Naive thymus-derived CD4-positive, alpha-beta T cell (primary cell): Measurements from ENCODE around the gene SESN1. TPM values are rescaled to one million over a fixed set of nuclear protein-coding genes. Genes with fewer than 3 reads are reported as not detected.

ENCODE experiments used
- ATAC-seq: fragments of 150-1000 bp; cut with Tn5 transposase; 2 replicates; pipeline ENCODE4 v1.10.0; 2021; ENCODE audit warnings: mild to moderate bottlenecking, moderate library complexity
- CTCF ChIA-PET: fragments of 350-600 bp; sonication (Branson Sonifier 250); formaldehyde crosslinking; loops from one replicate; lab custom pipeline; 2021; ENCODE audit warnings: antibody characterized with exemption; lab: Charles Lee
- POLR2A ChIA-PET: fragments of 350-600 bp; sonication (Branson Sonifier 250); formaldehyde crosslinking; loops from one replicate; lab custom pipeline; 2021; ENCODE audit warnings: antibody characterized with exemption, inconsistent platforms; lab: Charles Lee
- DNase-seq, 9 donors: peaks; one replicate each; pipeline versions ENCODE4 v3.0.0 to v3.0.0-alpha.2; 2020 to 2022; ENCODE audit warnings: mixed read lengths in 1 of 9
- H3K27ac ChIP-seq: one replicate; pipeline ENCODE4 v1.7.0; 2013; ENCODE audit warnings: mild to moderate bottlenecking, low read depth, low read length, moderate library complexity
- H3K27me3 ChIP-seq, 2 donors: one replicate each; pipeline ENCODE4 v1.7.0; 2013; ENCODE audit warnings: low read length in 2 of 2, mild to moderate bottlenecking in 2 of 2, moderate library complexity in 2 of 2; ENCODE audit not compliant: control insufficient read depth in 2 of 2, insufficient read depth in 2 of 2
- H3K36me3 ChIP-seq, 3 experiments: 1 replicate in 2 of 3; 2 replicates in 1 of 3; pipeline ENCODE4 v1.7.0; 2013; ENCODE audit warnings: low read length in 3 of 3, mild to moderate bottlenecking in 3 of 3, moderate library complexity in 1 of 3; ENCODE audit not compliant: insufficient read depth in 3 of 3, control insufficient read depth in 2 of 3
- H3K4me1 ChIP-seq, 2 donors: one replicate each; pipeline ENCODE4 v1.7.0; 2013; ENCODE audit warnings: low read length in 2 of 2, mild to moderate bottlenecking in 2 of 2, moderate library complexity in 1 of 2; ENCODE audit not compliant: control insufficient read depth in 2 of 2, insufficient read depth in 2 of 2
- H3K4me3 ChIP-seq: 2 replicates; pipeline ENCODE4 v1.7.0; 2013; ENCODE audit warnings: mild to moderate bottlenecking, low read length
- H3K9me3 ChIP-seq, 3 experiments: 1 replicate in 2 of 3; 2 replicates in 1 of 3; pipeline ENCODE4 v1.7.0; 2013; ENCODE audit warnings: low read length in 3 of 3; ENCODE audit not compliant: control insufficient read depth in 2 of 3
- H3K27ac Mint-ChIP-seq, 9 donors: one replicate each; pipeline ENCODE4 v1.8.0; 2020 to 2022; ENCODE audit warnings: mixed read lengths in 9 of 9, mild to moderate bottlenecking in 8 of 9, moderate library complexity in 5 of 9, inconsistent platforms in 2 of 9
- H3K27me3 Mint-ChIP-seq, 5 donors: one replicate each; pipeline ENCODE4 v1.8.0; 2021 to 2022; ENCODE audit warnings: mixed read lengths in 5 of 5, mild to moderate bottlenecking in 1 of 5
- H3K36me3 Mint-ChIP-seq, 5 donors: one replicate each; pipeline ENCODE4 v1.8.0; 2020 to 2022; ENCODE audit warnings: mixed read lengths in 5 of 5, mild to moderate bottlenecking in 3 of 5, inconsistent platforms in 1 of 5
- H3K4me1 Mint-ChIP-seq, 7 donors: one replicate each; pipeline ENCODE4 v1.8.0; 2020 to 2022; ENCODE audit warnings: mixed read lengths in 7 of 7, mild to moderate bottlenecking in 3 of 7, inconsistent platforms in 1 of 7
- H3K4me3 Mint-ChIP-seq, 10 donors: one replicate each; pipeline ENCODE4 v1.8.0; 2020 to 2022; ENCODE audit warnings: mild to moderate bottlenecking in 10 of 10, mixed read lengths in 10 of 10, moderate library complexity in 6 of 10, inconsistent platforms in 2 of 10
- H3K9me3 Mint-ChIP-seq, 11 donors: one replicate each; pipeline ENCODE4 v1.8.0; 2020 to 2022; ENCODE audit warnings: mixed read lengths in 11 of 11, mild to moderate bottlenecking in 4 of 11, inconsistent platforms in 1 of 11, moderate library complexity in 1 of 11
- intact Hi-C, 2 donors: fragments of 100-400 bp; cut with micrococcal nuclease; formaldehyde crosslinking; loops; one replicate each; pipeline ENCODE4 v1.15.1; 2023
- polyA plus RNA-seq, 2 donors: library from polyadenylated mRNA; unstranded; fragments of 300-500 nt; fragmentation: Illumina TruSeq; gene quantifications; one replicate each; pipeline ENCODE4 v1.2.3, GENCODE V29; 2021
- total RNA-seq, 6 experiments: library from RNA in 5 of 6; stranded (reverse) in 5 of 6; gene quantifications; 1 replicate in 5 of 6; 2 replicates in 1 of 6; pipeline ENCODE4 v1.2.3 and lab custom pipeline; 2021 to 2026

The SESN1 gene
- total and polyA plus RNA-seq, 7 experiments from 2014 or later: 16.5 to 61.8 (median 37.2) TPM

DNA sequence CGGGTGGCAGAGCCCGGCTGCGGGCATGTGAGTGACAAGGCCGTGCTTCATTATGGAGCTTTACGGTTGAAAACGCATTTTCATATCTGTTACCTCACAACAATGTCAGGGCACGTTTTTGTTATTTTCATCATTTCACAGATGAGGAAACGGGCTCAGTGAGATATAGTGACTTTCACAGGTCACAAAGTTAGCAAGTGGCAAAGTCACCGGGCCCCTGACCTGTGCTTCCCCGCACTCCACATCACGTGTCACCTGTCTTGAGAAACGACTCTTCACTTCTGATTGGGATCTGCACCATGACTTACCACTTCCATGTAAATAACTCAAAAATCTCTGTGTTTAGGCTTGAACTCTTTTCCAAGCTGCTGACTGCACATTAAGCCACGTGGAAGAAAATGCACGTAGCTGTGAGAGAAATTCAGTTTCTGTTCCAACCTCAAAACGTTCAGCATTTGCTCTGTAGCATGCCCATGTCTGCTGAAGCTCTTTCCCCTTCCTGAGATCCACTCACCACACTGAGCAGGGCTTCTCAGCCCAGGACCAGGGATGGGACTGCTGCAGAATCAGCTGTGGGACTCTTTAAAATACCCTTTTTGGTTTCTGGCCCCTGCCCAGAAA is 139.2 kb downstream of the SESN1 start:
- H3K4me3 Mint-ChIP-seq: peak overlapping the region in 1 of 10 donors; percentile 39
- Histone ChIP-seq H3K27ac (no peak overlapping the region), H3K4me3 (no peak overlapping the region), H3K27me3 (no peaks in the 10 kb centered on the region), H3K9me3 (no peaks in the 10 kb centered on the region), H3K4me1 (no peaks in the 10 kb centered on the region), H3K36me3 (no peaks in the 10 kb centered on the region)
- no peak for DNase-seq
- no peaks in the 10 kb centered on the region for H3K27me3 Mint-ChIP-seq
- H3K36me3 Mint-ChIP-seq: peaks cover 0 to 15% (median 3%) of the 10 kb centered on the region in 5 donors
- H3K4me1 Mint-ChIP-seq: peaks cover 10 to 32% (median 16%) of the 10 kb centered on the region in 7 donors
- POLR2A ChIA-PET: no interaction called here
- intact Hi-C loops: no loop called here
- CTCF ChIA-PET: interaction anchor here (0.7 to 1.0 kb wide), 2 partner anchors 8 to 120 kb away, joined by 3 read pairs; no protein-coding TSS in a partner anchor
- peak overlapping the region in 2 of 9 donors; percentile 55 to 81 for H3K27ac Mint-ChIP-seq
- no peak for ATAC-seq
- no peaks in the 10 kb centered on the region for H3K9me3 Mint-ChIP-seq

DNA sequence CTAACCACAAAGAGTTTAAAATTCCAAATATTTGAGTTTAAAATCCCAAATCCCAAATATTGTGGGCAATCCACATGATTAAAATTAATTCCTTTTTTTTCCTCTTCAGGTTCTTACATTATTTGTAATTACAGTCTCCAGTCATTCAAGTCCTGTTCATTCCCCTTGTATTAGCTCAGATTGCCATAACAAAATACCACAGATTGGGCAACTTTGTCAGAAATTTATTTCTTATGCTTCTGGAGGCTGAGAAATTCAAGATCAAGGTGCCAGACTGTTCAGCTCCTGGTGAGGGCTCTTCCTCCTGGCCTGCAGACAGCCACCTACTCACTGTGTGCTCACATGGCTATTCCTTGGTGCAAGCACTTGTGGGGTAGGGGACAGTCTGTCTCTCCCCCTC is 141.0 kb downstream of the SESN1 start:
- H3K4me1 Mint-ChIP-seq: peaks cover 6 to 20% (median 8%) of the 10 kb centered on the region in 7 donors
- DNase-seq (no peak), ATAC-seq (no peak)
- Histone ChIP-seq H3K4me1 (no peaks in the 10 kb centered on the region), H3K9me3 (no peaks in the 10 kb centered on the region), H3K36me3 (no peaks in the 10 kb centered on the region), H3K4me3 (no peak overlapping the region), H3K27ac (no peak overlapping the region), H3K27me3 (no peaks in the 10 kb centered on the region)
- peaks cover 0 to 11% (median 2%) of the 10 kb centered on the region in 5 donors for H3K36me3 Mint-ChIP-seq
- H3K9me3 Mint-ChIP-seq: no peaks in the 10 kb centered on the region
- CTCF ChIA-PET: no interaction called here
- H3K27ac Mint-ChIP-seq: no peak overlapping the region
- no peak overlapping the region for H3K4me3 Mint-ChIP-seq
- no peaks in the 10 kb centered on the region for H3K27me3 Mint-ChIP-seq
- POLR2A ChIA-PET: no interaction called here
- intact Hi-C loops: no loop called here

DNA sequence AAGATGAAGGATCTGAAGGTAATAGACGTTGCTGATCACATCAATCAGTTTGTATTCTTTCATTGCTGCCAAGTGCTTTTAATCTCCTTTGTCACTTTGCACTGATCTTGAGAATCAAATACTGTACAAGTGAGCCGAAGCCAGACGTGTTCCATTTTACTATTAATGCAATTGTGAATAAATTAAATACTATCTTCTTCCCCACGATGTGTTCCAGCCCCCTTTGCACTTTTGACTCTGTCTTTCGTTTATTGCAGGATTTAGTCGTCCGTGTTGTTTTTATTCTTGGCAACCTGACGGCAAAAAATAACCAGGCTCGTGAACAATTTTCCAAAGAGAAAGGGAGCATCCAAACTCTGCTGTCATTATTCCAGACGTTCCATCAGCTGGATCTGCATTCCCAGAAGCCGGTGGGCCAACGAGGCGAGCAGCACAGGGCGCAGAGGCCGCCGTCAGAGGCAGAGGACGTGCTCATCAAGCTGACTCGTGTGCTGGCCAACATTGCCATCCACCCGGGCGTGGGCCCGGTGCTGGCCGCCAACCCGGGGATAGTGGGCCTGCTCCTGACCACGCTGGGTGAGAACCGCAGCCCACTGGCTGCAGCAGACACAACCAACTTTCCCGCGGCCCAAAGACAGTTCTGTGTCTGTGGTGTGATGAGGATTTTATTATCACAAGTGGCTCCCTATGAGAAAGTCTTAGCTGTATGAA is 141.7 kb downstream of the SESN1 start:
- Histone ChIP-seq H3K9me3 (no peaks in the 10 kb centered on the region), H3K4me3 (no peak overlapping the region), H3K27ac (no peak overlapping the region), H3K4me1 (no peaks in the 10 kb centered on the region), H3K36me3 (no peaks in the 10 kb centered on the region), H3K27me3 (no peaks in the 10 kb centered on the region)
- Mint-ChIP-seq H3K27ac (no peak overlapping the region), H3K27me3 (no peaks in the 10 kb centered on the region), H3K9me3 (no peaks in the 10 kb centered on the region), H3K4me1 (peaks cover 8 to 26% (median 16%) of the 10 kb centered on the region in 7 donors), H3K36me3 (peaks cover 0 to 11% (median 2%) of the 10 kb centered on the region in 5 donors), H3K4me3 (no peak overlapping the region)
- DNase-seq (no peak), ATAC-seq (no peak)
- ChIA-PET POLR2A (no interaction called here), CTCF (no interaction called here)
- intact Hi-C loops: no loop called here

DNA sequence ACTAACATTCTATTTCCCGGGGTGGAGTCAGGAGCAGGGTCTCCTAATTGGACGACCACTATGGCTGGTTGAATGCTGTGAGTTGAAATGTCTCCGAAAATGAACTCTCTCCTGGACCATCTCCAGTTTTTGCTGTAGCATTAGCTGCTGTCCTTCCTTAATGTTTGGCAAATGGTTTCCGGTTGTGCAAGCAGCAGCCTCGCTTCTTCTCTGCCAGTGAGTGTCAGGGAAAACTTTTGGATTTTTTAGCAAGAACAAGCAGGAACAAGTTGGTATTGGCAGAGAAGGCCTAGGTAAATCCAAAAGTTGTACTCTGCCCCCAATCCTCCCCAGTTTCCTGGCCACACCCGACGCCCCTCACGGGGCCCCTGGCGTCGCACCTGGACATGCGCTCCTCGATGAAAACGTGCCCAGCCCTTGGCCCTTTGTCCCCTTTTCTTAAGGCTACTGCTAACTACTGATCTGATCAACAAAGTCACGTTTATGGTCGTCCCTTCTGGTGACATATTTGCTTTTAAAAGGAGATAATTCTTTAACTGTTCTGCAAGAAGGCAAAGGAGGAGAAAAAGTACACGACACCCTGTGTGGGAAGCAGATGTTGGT is 143.2 kb downstream of the SESN1 start:
- Histone ChIP-seq H3K36me3 (no peaks in the 10 kb centered on the region), H3K27ac (no peak overlapping the region), H3K4me3 (no peak overlapping the region), H3K4me1 (peaks cover 0 to 4% of the 10 kb centered on the region in 2 donors), H3K9me3 (no peaks in the 10 kb centered on the region), H3K27me3 (no peaks in the 10 kb centered on the region)
- H3K4me3 Mint-ChIP-seq: no peak overlapping the region
- DNase-seq: no peak
- CTCF ChIA-PET: no interaction called here
- intact Hi-C loops: no loop called here
- POLR2A ChIA-PET: no interaction called here
- peaks cover 0 to 8% (median 7%) of the 10 kb centered on the region in 5 donors for H3K36me3 Mint-ChIP-seq
- H3K9me3 Mint-ChIP-seq: peaks cover 0 to 5% (median 0%) of the 10 kb centered on the region in 11 donors
- H3K27me3 Mint-ChIP-seq: peaks cover 0 to 5% (median 0%) of the 10 kb centered on the region in 5 donors
- H3K4me1 Mint-ChIP-seq: peaks cover 15 to 34% (median 26%) of the 10 kb centered on the region in 7 donors
- H3K27ac Mint-ChIP-seq: no peak overlapping the region
- ATAC-seq: no peak

DNA sequence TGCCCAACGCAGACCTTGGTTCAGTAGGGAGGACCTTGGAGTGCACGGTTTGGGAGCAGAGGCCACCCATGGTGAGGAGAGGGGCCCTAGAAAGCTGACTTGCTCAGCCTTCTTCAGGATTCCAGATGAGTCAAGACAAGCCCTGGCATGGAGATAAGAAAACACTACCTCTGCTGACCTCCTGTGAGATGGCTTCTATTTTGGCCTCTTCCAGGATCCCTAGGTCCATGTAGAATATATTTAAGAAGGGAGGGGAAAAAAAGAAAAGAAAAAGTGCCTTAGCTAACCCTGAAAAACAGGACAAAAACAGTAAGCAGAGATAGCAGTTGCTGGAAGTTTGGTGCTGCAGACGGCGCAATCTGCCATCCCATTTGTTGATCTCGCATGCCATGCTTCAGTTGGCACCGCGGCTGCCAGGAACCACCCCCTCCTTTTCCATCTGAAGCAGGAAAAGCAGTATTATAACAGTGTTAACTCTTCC is 146.4 kb downstream of the SESN1 start:
- intact Hi-C loops: no loop called here
- H3K4me1 ChIP-seq: peaks cover 6 to 18% of the 10 kb centered on the region in 2 donors
- no peak for ATAC-seq
- Mint-ChIP-seq H3K4me3 (no peak overlapping the region), H3K9me3 (peaks cover 0 to 5% (median 0%) of the 10 kb centered on the region in 11 donors), H3K27me3 (peaks cover 0 to 5% (median 0%) of the 10 kb centered on the region in 5 donors), H3K27ac (peak overlapping the region in 1 of 9 donors; percentile 42), H3K4me1 (peaks cover 12 to 53% (median 42%) of the 10 kb centered on the region in 7 donors), H3K36me3 (peaks cover 0 to 6% (median 0%) of the 10 kb centered on the region in 5 donors)
- no peak overlapping the region for H3K27ac ChIP-seq
- H3K27me3 ChIP-seq: no peaks in the 10 kb centered on the region
- H3K4me3 ChIP-seq: no peak overlapping the region
- no peaks in the 10 kb centered on the region for H3K9me3 ChIP-seq
- ChIA-PET CTCF (interaction anchor here (0.7 to 0.9 kb wide), 2 partner anchors 124 to 406 kb away, joined by 5 read pairs; no protein-coding TSS in a partner anchor), POLR2A (interaction anchor here (0.5 to 0.6 kb wide), 2 partner anchors 61 to 98 kb away, joined by 3 read pairs; no protein-coding TSS in a partner anchor)
- no peaks in the 10 kb centered on the region for H3K36me3 ChIP-seq
- no peak for DNase-seq

DNA sequence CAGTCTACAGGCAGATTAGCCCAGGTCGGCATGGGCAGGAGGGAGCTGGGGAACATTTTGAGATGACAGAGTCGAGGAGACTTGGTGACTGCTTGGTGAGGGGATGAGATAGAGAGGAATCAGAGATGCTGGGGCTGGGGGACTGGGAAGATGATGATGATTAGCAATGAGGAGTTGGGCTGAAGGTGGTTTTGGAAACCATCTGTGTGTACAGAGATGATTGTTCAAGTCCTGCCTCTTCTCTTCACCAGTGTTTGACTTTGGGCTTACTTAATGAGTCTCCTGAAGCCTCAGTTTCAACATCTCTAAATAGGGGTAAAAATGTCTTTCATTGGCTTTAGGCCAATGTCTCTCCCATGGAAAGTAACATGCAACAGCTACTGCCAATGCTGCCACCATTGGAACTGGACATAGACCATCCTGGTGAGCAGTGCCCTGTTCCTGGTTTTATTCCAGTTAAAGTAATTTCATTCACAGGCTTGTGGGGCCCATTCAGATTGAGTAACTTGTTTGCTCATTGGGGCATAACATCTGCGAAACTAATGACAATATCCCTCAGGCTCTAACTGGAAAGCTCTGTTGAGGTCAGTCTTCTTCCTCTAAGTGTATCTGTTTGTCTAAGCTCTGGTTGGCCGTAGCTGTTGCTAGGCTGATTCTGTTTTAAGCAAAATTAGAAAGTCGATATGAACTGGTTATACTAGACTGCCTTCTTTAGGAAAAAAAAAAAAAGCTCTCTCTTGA is 147.4 kb downstream of the SESN1 start:
- CTCF ChIA-PET: interaction anchor here (0.6 to 0.9 kb wide), 2 partner anchors 8 to 405 kb away, joined by 3 to 5 read pairs; no protein-coding TSS in a partner anchor
- intact Hi-C loops: no loop called here
- no peak overlapping the region for H3K27ac ChIP-seq
- Mint-ChIP-seq H3K27me3 (peaks cover 0 to 5% (median 0%) of the 10 kb centered on the region in 5 donors), H3K4me3 (no peak overlapping the region), H3K4me1 (peaks cover 19 to 62% (median 51%) of the 10 kb centered on the region in 7 donors), H3K27ac (peak overlapping the region in 6 of 9 donors; percentile 1 to 39 (median 14)), H3K36me3 (peaks cover 0 to 6% (median 0%) of the 10 kb centered on the region in 5 donors), H3K9me3 (peaks cover 0 to 5% (median 0%) of the 10 kb centered on the region in 11 donors)
- peaks cover 15 to 22% of the 10 kb centered on the region in 2 donors for H3K4me1 ChIP-seq
- H3K36me3 ChIP-seq: no peaks in the 10 kb centered on the region
- ATAC-seq: no peak
- no peak for DNase-seq
- H3K9me3 ChIP-seq: no peaks in the 10 kb centered on the region
- POLR2A ChIA-PET: interaction anchor here (0.5 to 0.6 kb wide), 2 partner anchors 15 to 17 kb away, joined by 3 read pairs; no protein-coding TSS in a partner anchor
- no peaks in the 10 kb centered on the region for H3K27me3 ChIP-seq
- H3K4me3 ChIP-seq: no peak overlapping the region
